ENCODE measurements around the gene HIVEP3. TPM values are rescaled to one million over a fixed set of nuclear protein-coding genes. Genes with fewer than 3 reads are reported as not detected.

The HIVEP3 gene
- polyA plus RNA-seq, 4 donors = 0.67 to 3.8 (median 1.8) TPM

DNA sequence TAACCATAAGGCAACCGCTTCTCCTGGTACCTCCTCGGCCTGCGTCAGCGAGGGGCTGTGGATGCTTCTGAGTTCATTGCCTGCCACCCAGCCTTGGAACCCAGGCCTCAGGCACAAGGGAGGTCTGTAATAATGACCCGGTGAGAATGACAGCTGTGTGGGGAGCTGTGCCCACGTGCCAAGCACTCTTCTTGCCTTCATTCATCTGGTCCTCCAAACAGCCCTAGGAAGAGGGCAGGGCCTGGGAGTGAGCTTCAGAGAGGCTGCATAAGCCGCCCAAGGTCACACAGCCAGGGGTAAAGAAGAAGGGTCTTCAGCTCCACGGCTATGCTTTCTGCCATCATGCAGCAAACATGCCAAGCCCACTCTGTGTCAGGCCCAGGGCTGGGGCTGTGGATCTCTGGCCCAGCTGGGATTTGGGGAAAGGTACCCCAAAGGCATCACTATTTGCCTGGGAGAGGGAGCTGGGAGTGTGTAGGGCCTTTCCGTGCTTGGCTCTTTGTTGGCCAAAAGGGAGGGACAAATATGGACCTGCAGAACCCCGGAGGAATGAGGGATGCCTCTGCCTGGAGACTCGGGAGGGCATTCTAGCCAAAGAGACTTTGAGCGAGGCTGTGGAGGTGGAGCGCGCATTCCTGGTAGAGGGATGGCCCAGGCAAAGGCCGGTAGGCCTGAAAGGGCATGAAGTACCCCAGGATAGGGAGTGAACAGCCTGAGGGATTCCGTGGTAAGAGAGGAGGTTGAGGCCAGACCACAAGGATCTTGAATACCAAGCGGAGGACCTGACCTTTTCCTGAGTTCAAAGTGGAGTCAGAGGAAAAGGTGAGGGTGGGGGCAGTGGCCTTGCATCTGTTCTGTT is 424.1 kb downstream of the HIVEP3 start:
- DNase-seq = no peak
- Histone ChIP-seq H3K27ac (ENCODE audit: low read depth in 1 of 3, low read length in 2 of 3) (no peak overlapping the region), H3K4me1 (ENCODE audit: control insufficient read depth in 3 of 3, insufficient read depth in 2 of 3, low read depth in 1 of 3, low read length in 2 of 3) (peaks cover 3 to 19% (median 4%) of the 10 kb centered on the region in 3 donors), H3K27me3 (ENCODE audit: control insufficient read depth in 3 of 3, insufficient read depth in 3 of 3, low read length in 3 of 3) (no peaks in the 10 kb centered on the region), H3K36me3 (ENCODE audit: control insufficient read depth in 3 of 3, insufficient read depth in 2 of 3, low read depth in 1 of 3, low read length in 3 of 3) (no peaks in the 10 kb centered on the region), H3K4me3 (ENCODE audit: low read depth in 1 of 3, low read length in 3 of 3) (no peak overlapping the region), H3K9me3 (ENCODE audit: control insufficient read depth in 2 of 2, insufficient read depth in 1 of 2, low read depth in 1 of 2, low read length in 1 of 2) (no peaks in the 10 kb centered on the region)
- no peak for FAIRE-seq
- WGBS, 3 donors = 77 to 81% (median 80%) methylated on average over 17 of the region's 17 CpGs

DNA sequence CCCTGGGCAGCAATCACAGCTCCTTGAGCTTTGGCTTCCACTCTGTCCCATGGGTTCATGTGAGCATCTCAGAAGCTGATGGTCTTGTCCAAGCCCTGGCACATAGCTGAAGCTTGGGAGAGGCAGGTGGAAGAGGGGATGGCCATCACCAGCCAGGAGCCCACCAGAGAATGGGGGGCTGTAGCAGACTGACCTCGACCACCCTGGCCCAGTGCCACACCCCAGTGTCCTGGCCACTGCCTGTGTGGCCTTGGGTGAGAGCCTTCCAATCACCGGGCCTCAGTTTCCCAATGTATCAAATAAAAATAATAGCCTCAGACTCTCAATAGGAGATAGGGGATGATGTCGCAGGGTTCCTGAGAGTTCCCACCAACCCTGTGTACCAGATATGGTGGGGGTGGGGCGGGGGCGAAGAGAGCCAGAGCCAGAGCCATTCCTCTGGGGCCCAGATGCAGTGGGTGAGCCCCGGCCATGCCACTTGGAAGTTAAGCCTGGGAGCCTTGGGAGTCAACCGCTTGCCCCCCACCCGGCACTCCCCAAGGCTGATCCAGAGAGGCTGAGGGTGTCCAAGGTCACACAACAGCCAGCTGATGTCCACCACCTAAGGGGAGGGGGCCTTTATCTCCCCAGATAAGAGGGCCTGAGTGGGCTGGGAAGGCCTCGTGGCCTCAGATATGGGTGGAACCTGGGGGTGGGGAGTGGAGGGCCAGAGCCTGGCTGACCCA is 424.9 kb downstream of the HIVEP3 start:
- Histone ChIP-seq H3K27me3 (ENCODE audit: control insufficient read depth in 3 of 3, insufficient read depth in 3 of 3, low read length in 3 of 3) (no peaks in the 10 kb centered on the region), H3K4me1 (ENCODE audit: control insufficient read depth in 3 of 3, insufficient read depth in 2 of 3, low read depth in 1 of 3, low read length in 2 of 3) (peaks cover 3 to 21% (median 3%) of the 10 kb centered on the region in 3 donors), H3K9me3 (ENCODE audit: control insufficient read depth in 2 of 2, insufficient read depth in 1 of 2, low read depth in 1 of 2, low read length in 1 of 2) (no peaks in the 10 kb centered on the region), H3K36me3 (ENCODE audit: control insufficient read depth in 3 of 3, insufficient read depth in 2 of 3, low read depth in 1 of 3, low read length in 3 of 3) (no peaks in the 10 kb centered on the region), H3K4me3 (ENCODE audit: low read depth in 1 of 3, low read length in 3 of 3) (no peak overlapping the region), H3K27ac (ENCODE audit: low read depth in 1 of 3, low read length in 2 of 3) (no peak overlapping the region)
- DNase-seq = no peak
- 86 to 88% (median 88%) methylated on average over 9 of the region's 9 CpGs for WGBS, 3 donors
- no peak for FAIRE-seq

DNA sequence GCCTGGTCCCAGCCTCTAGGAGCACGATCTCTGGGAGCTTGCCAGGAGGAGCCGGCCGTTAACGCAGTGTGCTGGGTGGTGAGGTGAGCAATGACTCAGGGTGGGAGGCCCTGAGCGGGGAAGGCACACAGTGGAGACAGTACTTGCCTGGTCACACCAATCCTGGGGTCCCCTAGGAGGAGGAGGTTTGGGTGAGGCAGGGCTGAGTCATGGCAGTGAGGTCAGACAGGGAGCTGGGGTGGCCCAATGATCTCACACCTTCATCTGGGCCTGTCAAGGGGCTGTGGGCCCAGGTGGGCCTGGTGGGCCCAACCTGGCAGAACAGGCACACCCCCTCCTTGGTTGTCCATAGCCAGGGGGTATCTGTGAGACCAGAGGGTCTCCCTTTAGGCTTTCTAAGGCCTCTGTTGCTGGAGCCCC is 425.6 kb downstream of the HIVEP3 start:
- H3K27me3 ChIP-seq (ENCODE audit: control insufficient read depth in 3 of 3, insufficient read depth in 3 of 3, low read length in 3 of 3) = no peaks in the 10 kb centered on the region
- no peak overlapping the region for H3K4me3 ChIP-seq (ENCODE audit: low read depth in 1 of 3, low read length in 3 of 3)
- no peak overlapping the region for H3K27ac ChIP-seq (ENCODE audit: low read depth in 1 of 3, low read length in 2 of 3)
- no peaks in the 10 kb centered on the region for H3K36me3 ChIP-seq (ENCODE audit: control insufficient read depth in 3 of 3, insufficient read depth in 2 of 3, low read depth in 1 of 3, low read length in 3 of 3)
- H3K4me1 ChIP-seq (ENCODE audit: control insufficient read depth in 3 of 3, insufficient read depth in 2 of 3, low read depth in 1 of 3, low read length in 2 of 3) = peaks cover 3 to 24% (median 3%) of the 10 kb centered on the region in 3 donors
- FAIRE-seq (no peak), DNase-seq (peak in 1 of 2 donors; percentile 47)
- H3K9me3 ChIP-seq (ENCODE audit: control insufficient read depth in 2 of 2, insufficient read depth in 1 of 2, low read depth in 1 of 2, low read length in 1 of 2) = no peaks in the 10 kb centered on the region
- WGBS, 3 donors = 49 to 78% (median 78%) methylated on average over 5 of the region's 5 CpGs

DNA sequence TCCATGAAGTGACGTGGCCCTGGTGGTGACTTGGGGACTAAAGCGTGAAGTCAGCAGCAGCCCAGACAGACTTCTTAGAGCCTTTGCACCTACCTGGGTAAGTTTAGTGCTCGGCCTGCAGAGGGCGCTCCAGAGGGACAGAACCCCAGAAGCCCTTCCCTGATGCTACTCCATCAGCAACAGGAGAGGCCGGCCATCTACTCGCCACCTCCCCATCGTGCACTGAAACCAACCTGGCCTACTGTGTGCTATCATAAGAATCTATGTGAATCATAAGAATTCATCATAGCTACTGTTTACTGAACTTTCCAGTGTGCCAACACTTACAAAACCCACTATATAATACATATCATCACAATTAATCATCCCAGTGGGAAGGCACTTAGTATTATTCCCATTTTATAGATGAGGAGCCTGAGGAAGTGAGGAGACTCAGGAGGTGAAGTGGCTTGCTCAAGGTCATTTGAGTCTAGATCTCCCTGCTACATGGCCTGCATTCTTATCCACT is 426.3 kb downstream of the HIVEP3 start:
- peaks cover 1 to 30% (median 3%) of the 10 kb centered on the region in 3 donors for H3K4me1 ChIP-seq (ENCODE audit: control insufficient read depth in 3 of 3, insufficient read depth in 2 of 3, low read depth in 1 of 3, low read length in 2 of 3)
- H3K4me3 ChIP-seq (ENCODE audit: low read depth in 1 of 3, low read length in 3 of 3) = no peak overlapping the region
- no peaks in the 10 kb centered on the region for H3K36me3 ChIP-seq (ENCODE audit: control insufficient read depth in 3 of 3, insufficient read depth in 2 of 3, low read depth in 1 of 3, low read length in 3 of 3)
- WGBS, 3 donors = 19 to 61% (median 36%) methylated on average over 7 of the region's 7 CpGs
- no peaks in the 10 kb centered on the region for H3K27me3 ChIP-seq (ENCODE audit: control insufficient read depth in 3 of 3, insufficient read depth in 3 of 3, low read length in 3 of 3)
- H3K9me3 ChIP-seq (ENCODE audit: control insufficient read depth in 2 of 2, insufficient read depth in 1 of 2, low read depth in 1 of 2, low read length in 1 of 2) = no peaks in the 10 kb centered on the region
- FAIRE-seq (no peak), DNase-seq (peak; percentile 55 to 64)
- no peak overlapping the region for H3K27ac ChIP-seq (ENCODE audit: low read depth in 1 of 3, low read length in 2 of 3)

DNA sequence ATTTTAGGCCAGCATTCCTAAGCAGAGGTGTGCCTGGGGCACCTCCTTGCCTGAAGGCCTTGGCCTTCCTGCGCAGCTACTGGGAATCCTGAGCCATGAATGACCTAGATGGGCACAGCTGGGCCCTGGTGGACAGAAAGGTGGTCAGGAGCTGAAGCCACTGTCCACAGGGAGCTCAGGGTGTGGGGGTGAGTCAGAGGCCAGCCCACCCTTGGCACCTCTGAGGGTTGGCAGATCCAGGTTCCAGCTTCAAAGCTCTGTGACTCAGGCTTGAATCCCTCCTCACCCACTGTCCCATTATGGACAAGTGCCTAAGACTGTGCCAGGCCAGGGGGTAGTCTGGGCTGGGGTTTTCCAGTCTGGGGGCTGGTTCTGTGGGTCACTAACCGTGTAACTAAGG is 427.8 kb downstream of the HIVEP3 start:
- DNase-seq (no peak), FAIRE-seq (no peak)
- H3K36me3 ChIP-seq (ENCODE audit: control insufficient read depth in 3 of 3, insufficient read depth in 2 of 3, low read depth in 1 of 3, low read length in 3 of 3) = no peaks in the 10 kb centered on the region
- H3K27me3 ChIP-seq (ENCODE audit: control insufficient read depth in 3 of 3, insufficient read depth in 3 of 3, low read length in 3 of 3) = no peaks in the 10 kb centered on the region
- H3K4me3 ChIP-seq (ENCODE audit: low read depth in 1 of 3, low read length in 3 of 3) = no peak overlapping the region
- no peak overlapping the region for H3K27ac ChIP-seq (ENCODE audit: low read depth in 1 of 3, low read length in 2 of 3)
- WGBS, 3 donors = 77 to 87% (median 85%) methylated on average over 2 of the region's 2 CpGs
- peaks cover 0 to 35% (median 0%) of the 10 kb centered on the region in 3 donors for H3K4me1 ChIP-seq (ENCODE audit: control insufficient read depth in 3 of 3, insufficient read depth in 2 of 3, low read depth in 1 of 3, low read length in 2 of 3)
- no peaks in the 10 kb centered on the region for H3K9me3 ChIP-seq (ENCODE audit: control insufficient read depth in 2 of 2, insufficient read depth in 1 of 2, low read depth in 1 of 2, low read length in 1 of 2)

DNA sequence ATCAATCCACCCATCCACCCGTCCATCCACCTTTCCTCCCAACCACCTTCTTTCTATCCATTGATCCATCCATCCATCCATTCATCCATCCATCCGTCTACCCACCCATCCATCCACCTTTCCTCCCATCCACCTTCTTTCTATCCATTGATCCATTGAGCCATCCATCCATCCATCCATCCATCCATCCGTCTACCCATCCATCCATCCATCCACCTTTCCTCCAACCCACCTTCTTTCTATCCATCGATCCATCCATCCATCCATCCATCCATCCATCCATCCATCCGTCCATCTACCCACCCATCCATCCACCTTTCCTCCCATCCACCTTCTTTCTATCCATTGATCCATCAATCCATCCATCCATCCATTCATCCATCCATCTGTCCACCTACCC is 429.2 kb downstream of the HIVEP3 start:
- FAIRE-seq = no peak
- Histone ChIP-seq H3K27ac (ENCODE audit: low read depth in 1 of 3, low read length in 2 of 3) (no peak overlapping the region), H3K4me3 (ENCODE audit: low read depth in 1 of 3, low read length in 3 of 3) (no peak overlapping the region), H3K36me3 (ENCODE audit: control insufficient read depth in 3 of 3, insufficient read depth in 2 of 3, low read depth in 1 of 3, low read length in 3 of 3) (no peaks in the 10 kb centered on the region), H3K9me3 (ENCODE audit: control insufficient read depth in 2 of 2, insufficient read depth in 1 of 2, low read depth in 1 of 2, low read length in 1 of 2) (no peaks in the 10 kb centered on the region), H3K4me1 (ENCODE audit: control insufficient read depth in 3 of 3, insufficient read depth in 2 of 3, low read depth in 1 of 3, low read length in 2 of 3) (peaks cover 0 to 39% (median 0%) of the 10 kb centered on the region in 3 donors), H3K27me3 (ENCODE audit: control insufficient read depth in 3 of 3, insufficient read depth in 3 of 3, low read length in 3 of 3) (no peaks in the 10 kb centered on the region)
- 90 to 93% (median 93%) methylated on average over 5 of the region's 5 CpGs for WGBS, 3 donors
- no peak for DNase-seq

DNA sequence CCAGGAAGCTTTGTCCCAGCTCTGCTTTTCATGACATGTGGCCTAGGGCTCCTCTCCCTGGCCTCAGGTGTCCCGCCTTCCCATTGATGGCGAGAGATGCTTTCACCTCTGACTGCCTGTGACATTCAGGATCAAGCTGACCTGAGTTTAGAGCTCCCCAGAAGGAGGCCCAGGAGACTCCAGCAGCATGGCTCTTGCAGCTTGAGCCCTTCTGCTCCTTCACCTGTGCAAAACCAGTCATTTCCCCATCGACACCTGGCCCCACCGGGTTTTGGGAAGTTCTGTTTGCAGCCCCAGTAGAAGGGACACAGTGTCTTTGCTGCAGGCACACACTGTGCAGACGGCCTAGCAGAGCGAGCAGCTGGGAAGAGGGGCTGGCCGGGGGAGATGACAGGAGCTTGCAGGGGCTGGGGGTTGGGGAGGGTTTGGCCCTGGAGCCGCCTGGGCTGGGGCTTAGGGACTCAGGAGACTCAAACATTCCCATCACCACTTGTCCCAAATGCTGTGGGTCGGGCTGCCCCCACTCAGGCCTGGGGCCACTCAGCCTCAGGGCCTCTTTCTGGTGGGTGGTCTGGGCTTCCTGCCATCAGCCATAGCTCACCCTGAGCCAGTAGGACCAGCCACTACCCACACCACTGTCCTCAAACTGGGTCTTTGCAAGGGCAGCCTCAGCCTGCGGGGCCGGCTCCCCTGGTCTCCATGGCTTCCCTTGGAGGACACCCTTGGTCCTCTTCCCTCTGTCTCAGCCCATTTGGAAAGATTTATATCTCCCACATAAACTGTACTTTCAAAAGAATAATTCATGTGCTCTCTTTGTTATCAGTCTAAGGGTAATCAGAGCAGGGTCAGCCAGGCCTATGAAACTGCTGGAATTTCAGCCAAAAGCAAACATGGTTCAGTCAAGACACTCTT is 430.4 kb downstream of the HIVEP3 start:
- no peaks in the 10 kb centered on the region for H3K36me3 ChIP-seq (ENCODE audit: control insufficient read depth in 3 of 3, insufficient read depth in 2 of 3, low read depth in 1 of 3, low read length in 3 of 3)
- 87 to 93% (median 87%) methylated on average over 11 of the region's 11 CpGs for WGBS, 3 donors
- H3K9me3 ChIP-seq (ENCODE audit: control insufficient read depth in 2 of 2, insufficient read depth in 1 of 2, low read depth in 1 of 2, low read length in 1 of 2) = no peaks in the 10 kb centered on the region
- peaks cover 0 to 46% (median 0%) of the 10 kb centered on the region in 3 donors for H3K4me1 ChIP-seq (ENCODE audit: control insufficient read depth in 3 of 3, insufficient read depth in 2 of 3, low read depth in 1 of 3, low read length in 2 of 3)
- FAIRE-seq = no peak
- no peak overlapping the region for H3K27ac ChIP-seq (ENCODE audit: low read depth in 1 of 3, low read length in 2 of 3)
- no peak for DNase-seq
- no peak overlapping the region for H3K4me3 ChIP-seq (ENCODE audit: low read depth in 1 of 3, low read length in 3 of 3)
- H3K27me3 ChIP-seq (ENCODE audit: control insufficient read depth in 3 of 3, insufficient read depth in 3 of 3, low read length in 3 of 3) = no peaks in the 10 kb centered on the region

Measured in small intestine (tissue), 7 donors.